ENCODE measurements around the gene CPLX3.

Gene CPLX3

GRCh38 chr15:74844319-74845207, 18.1 kb downstream of the CPLX3 start:
- no peak for DNase-seq (ENCODE audit: low read depth)

- DNase-seq (ENCODE audit: low read depth) = peak; percentile 48
Measured at GRCh38 chr15:74845208-74845568, 18.8 kb downstream of the CPLX3 start.

- DNase-seq (ENCODE audit: low read depth) = no peak
Measured at GRCh38 chr15:74845581-74845980, 19.2 kb downstream of the CPLX3 start.

- no peak for DNase-seq (ENCODE audit: low read depth)
Measured at GRCh38 chr15:74847432-74847831, 21.0 kb downstream of the CPLX3 start.

- no peak for DNase-seq (ENCODE audit: low read depth)
Measured at GRCh38 chr15:74850393-74850792, 24.0 kb downstream of the CPLX3 start.

GRCh38 chr15:74851960-74852359, 25.5 kb downstream of the CPLX3 start:
- no peak for DNase-seq (ENCODE audit: low read depth)

GRCh38 chr15:74854453-74855022, 28.1 kb downstream of the CPLX3 start:
- no peak for DNase-seq (ENCODE audit: low read depth)

GRCh38 chr15:74855857-74856256, 29.4 kb downstream of the CPLX3 start:
- DNase-seq (ENCODE audit: low read depth) = no peak

- no peak for DNase-seq (ENCODE audit: low read depth)
Measured at GRCh38 chr15:74856537-74856936, 30.1 kb downstream of the CPLX3 start.

GRCh38 chr15:74857082-74857655, 30.7 kb downstream of the CPLX3 start:
- DNase-seq (ENCODE audit: low read depth) = no peak

- DNase-seq (ENCODE audit: low read depth) = no peak
Measured at GRCh38 chr15:74857671-74858368, 31.4 kb downstream of the CPLX3 start.

GRCh38 chr15:74858369-74858740, 31.9 kb downstream of the CPLX3 start:
- no peak for DNase-seq (ENCODE audit: low read depth)

- no peak for DNase-seq (ENCODE audit: low read depth)
Measured at GRCh38 chr15:74863239-74864056, 37.0 kb downstream of the CPLX3 start.

- DNase-seq (ENCODE audit: low read depth) = no peak
Measured at GRCh38 chr15:74864296-74864695, 37.9 kb downstream of the CPLX3 start.

GRCh38 chr15:74865316-74865715, 38.9 kb downstream of the CPLX3 start:
- no peak for DNase-seq (ENCODE audit: low read depth)

- DNase-seq (ENCODE audit: low read depth) = no peak
Measured at GRCh38 chr15:74866090-74866489, 39.7 kb downstream of the CPLX3 start.

- no peak for DNase-seq (ENCODE audit: low read depth)
Measured at GRCh38 chr15:74867466-74868038, 41.1 kb downstream of the CPLX3 start.

GRCh38 chr15:74868059-74868458, 41.6 kb downstream of the CPLX3 start:
- DNase-seq (ENCODE audit: low read depth) = no peak

GRCh38 chr15:74869372-74869725, 42.9 kb downstream of the CPLX3 start:
- no peak for DNase-seq (ENCODE audit: low read depth)

GRCh38 chr15:74869726-74870407, 43.4 kb downstream of the CPLX3 start:
- DNase-seq (ENCODE audit: low read depth) = no peak
